HG03521 (cell line): ENCODE results near the gene PRELID1.

ENCODE experiments used
- ATAC-seq: cut with Tn5 transposase; IDR thresholded peaks from one replicate; pipeline ENCODE4 v1.9.1; 2021; ENCODE audit warnings: mild to moderate bottlenecking, moderate library complexity; ENCODE audit not compliant: unreplicated experiment

PRELID1 gene

DNA sequence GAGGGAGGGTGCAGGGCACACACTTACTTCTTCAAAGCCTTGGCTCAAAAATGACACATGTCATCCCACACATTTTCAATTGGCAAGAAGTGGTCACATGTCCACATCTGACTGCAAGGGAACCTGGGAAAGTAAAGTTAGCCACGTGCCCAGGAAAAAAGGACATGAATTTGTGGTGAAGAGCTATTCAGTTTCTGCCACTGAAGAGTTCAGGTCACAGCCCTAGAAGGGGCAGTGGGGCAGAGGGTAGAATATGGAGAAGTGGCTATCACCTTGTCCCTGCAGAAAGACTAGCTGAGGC, 52.2 kb downstream of the PRELID1 start:
- no peak for ATAC-seq
